HEK293 (cell line): Measurements from ENCODE around the gene FHL5.

ENCODE experiments used
- YY1 ChIP-seq: fragments of 450-650 bp; formaldehyde crosslinking; IDR thresholded peaks from 2 replicates; pipeline ENCODE4 v1.5.1; 2018; ENCODE audit warnings: missing biosample characterization, missing genetic modification characterization
- ZNF112 ChIP-seq: fragments of 450-650 bp; formaldehyde crosslinking; IDR thresholded peaks from 2 replicates; pipeline ENCODE4 v1.5.0; 2017; ENCODE audit warnings: missing biosample characterization, missing genetic modification characterization
- TF ChIP-seq, protein P1 (sequence below): fragments of 450-650 bp; formaldehyde crosslinking; IDR thresholded peaks from 2 replicates; pipeline ENCODE4 v1.5.1; 2016; ENCODE audit warnings: missing biosample characterization, missing genetic modification characterization

- TF ChIP-seq, protein P1, sequence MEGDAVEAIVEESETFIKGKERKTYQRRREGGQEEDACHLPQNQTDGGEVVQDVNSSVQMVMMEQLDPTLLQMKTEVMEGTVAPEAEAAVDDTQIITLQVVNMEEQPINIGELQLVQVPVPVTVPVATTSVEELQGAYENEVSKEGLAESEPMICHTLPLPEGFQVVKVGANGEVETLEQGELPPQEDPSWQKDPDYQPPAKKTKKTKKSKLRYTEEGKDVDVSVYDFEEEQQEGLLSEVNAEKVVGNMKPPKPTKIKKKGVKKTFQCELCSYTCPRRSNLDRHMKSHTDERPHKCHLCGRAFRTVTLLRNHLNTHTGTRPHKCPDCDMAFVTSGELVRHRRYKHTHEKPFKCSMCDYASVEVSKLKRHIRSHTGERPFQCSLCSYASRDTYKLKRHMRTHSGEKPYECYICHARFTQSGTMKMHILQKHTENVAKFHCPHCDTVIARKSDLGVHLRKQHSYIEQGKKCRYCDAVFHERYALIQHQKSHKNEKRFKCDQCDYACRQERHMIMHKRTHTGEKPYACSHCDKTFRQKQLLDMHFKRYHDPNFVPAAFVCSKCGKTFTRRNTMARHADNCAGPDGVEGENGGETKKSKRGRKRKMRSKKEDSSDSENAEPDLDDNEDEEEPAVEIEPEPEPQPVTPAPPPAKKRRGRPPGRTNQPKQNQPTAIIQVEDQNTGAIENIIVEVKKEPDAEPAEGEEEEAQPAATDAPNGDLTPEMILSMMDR, result no peak
- TF ChIP-seq ZNF112 (tag by site-specific recombination) (no peak), YY1 (tag by site-specific recombination) (no peak)
Observed at GRCh38 chr6:96575359-96575758, 12.4 kb downstream of the FHL5 start.
